Daoy (cell line): Measurements from ENCODE around the gene TIMM22. TPM values are rescaled to one million over a fixed set of nuclear protein-coding genes. Genes with fewer than 3 reads are reported as not detected.
"Not testable (repeated sequence)": the region's sequence is repeated elsewhere in the genome, so short reads cannot be mapped to it uniquely, and the experiment has no call there.

Experiments
- DNase-seq: peaks from one replicate; pipeline ENCODE4 v3.0.0-alpha.2; 2015; ENCODE audit warnings: low read depth
- total RNA-seq: library from RNA; depleted of rRNA; stranded (reverse); fragments of >200 nt; shearing (Covaris generic); gene quantifications from 2 replicates; pipeline ENCODE4 v1.2.3, GENCODE V29; 2014

Gene TIMM22
- total RNA-seq, 1 experiment from 2014 or later, result 37.4 TPM

- no peak for DNase-seq
Observed at GRCh38 chr17:1038459-1039122, 41.7 kb downstream of the TIMM22 start.

- DNase-seq, result no peak
Observed at GRCh38 chr17:1039123-1039507, 42.2 kb downstream of the TIMM22 start.

- DNase-seq, result no peak
Observed at GRCh38 chr17:1039511-1040215, 42.7 kb downstream of the TIMM22 start.

- no peak for DNase-seq
Observed at GRCh38 chr17:1040216-1040600, 43.3 kb downstream of the TIMM22 start.

- no peak for DNase-seq
Observed at GRCh38 chr17:1041746-1042145, 44.8 kb downstream of the TIMM22 start.

GRCh38 chr17:1042486-1042885, 45.6 kb downstream of the TIMM22 start:
- no peak for DNase-seq

GRCh38 chr17:1043601-1044251, 46.8 kb downstream of the TIMM22 start:
- no peak for DNase-seq

GRCh38 chr17:1044387-1045009, 47.6 kb downstream of the TIMM22 start:
- DNase-seq, result not testable (repeated sequence)

- DNase-seq, result no peak
Observed at GRCh38 chr17:1045456-1045855, 48.5 kb downstream of the TIMM22 start.

GRCh38 chr17:1047177-1047878, 50.4 kb downstream of the TIMM22 start:
- DNase-seq, result no peak

GRCh38 chr17:1047879-1048470, 51.0 kb downstream of the TIMM22 start:
- no peak for DNase-seq

GRCh38 chr17:1048516-1049115, 51.7 kb downstream of the TIMM22 start:
- not testable (repeated sequence) for DNase-seq

GRCh38 chr17:1049446-1050225, 52.7 kb downstream of the TIMM22 start:
- DNase-seq, result no peak

- no peak for DNase-seq
Observed at GRCh38 chr17:1050246-1050995, 53.5 kb downstream of the TIMM22 start.

GRCh38 chr17:1050996-1051925, 54.3 kb downstream of the TIMM22 start:
- no peak for DNase-seq
